ENCODE data around the gene SUN2.

DNA sequence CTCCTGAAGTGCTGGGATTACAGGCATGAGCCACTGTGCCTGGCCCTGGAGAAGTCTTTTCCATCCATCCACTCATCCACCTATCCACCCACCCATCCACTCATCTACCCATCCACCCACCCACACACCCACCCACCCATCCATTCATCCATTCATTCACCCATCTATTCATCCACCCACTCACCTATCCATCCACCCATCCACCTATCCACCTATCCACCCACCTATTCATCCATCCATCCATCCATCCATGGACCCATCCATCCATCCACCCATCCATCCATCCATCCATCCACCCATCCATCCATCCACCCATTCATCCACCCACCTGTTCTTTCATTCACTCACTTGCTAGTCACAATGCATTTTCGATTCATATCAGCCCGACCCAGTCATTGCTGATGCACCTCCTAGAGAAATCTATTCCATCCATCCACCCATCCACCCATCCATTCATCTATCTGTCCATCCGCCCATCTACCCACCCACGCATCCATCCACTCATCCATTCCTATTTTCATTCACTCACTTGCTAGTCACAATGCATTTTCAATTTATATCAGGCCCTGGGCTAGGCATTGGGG is 17.7 kb upstream of the SUN2 start:
- TF ChIP-seq, protein P1, sequence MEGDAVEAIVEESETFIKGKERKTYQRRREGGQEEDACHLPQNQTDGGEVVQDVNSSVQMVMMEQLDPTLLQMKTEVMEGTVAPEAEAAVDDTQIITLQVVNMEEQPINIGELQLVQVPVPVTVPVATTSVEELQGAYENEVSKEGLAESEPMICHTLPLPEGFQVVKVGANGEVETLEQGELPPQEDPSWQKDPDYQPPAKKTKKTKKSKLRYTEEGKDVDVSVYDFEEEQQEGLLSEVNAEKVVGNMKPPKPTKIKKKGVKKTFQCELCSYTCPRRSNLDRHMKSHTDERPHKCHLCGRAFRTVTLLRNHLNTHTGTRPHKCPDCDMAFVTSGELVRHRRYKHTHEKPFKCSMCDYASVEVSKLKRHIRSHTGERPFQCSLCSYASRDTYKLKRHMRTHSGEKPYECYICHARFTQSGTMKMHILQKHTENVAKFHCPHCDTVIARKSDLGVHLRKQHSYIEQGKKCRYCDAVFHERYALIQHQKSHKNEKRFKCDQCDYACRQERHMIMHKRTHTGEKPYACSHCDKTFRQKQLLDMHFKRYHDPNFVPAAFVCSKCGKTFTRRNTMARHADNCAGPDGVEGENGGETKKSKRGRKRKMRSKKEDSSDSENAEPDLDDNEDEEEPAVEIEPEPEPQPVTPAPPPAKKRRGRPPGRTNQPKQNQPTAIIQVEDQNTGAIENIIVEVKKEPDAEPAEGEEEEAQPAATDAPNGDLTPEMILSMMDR (IDR thresholded peaks at IDR 0.05 in 4 of 5, conservative IDR thresholded peaks at IDR 0.05 in 1 of 5): no peak
- no peak for TF ChIP-seq POLR2A (IDR thresholded peaks at IDR 0.05)

Measured in gastrocnemius medialis (tissue), 4 donors.